ENCODE measurements around the gene USP15.
A peak's percentile ranks its signal among the peaks of the same experiment; 100 is the strongest.

The USP15 gene

DNA sequence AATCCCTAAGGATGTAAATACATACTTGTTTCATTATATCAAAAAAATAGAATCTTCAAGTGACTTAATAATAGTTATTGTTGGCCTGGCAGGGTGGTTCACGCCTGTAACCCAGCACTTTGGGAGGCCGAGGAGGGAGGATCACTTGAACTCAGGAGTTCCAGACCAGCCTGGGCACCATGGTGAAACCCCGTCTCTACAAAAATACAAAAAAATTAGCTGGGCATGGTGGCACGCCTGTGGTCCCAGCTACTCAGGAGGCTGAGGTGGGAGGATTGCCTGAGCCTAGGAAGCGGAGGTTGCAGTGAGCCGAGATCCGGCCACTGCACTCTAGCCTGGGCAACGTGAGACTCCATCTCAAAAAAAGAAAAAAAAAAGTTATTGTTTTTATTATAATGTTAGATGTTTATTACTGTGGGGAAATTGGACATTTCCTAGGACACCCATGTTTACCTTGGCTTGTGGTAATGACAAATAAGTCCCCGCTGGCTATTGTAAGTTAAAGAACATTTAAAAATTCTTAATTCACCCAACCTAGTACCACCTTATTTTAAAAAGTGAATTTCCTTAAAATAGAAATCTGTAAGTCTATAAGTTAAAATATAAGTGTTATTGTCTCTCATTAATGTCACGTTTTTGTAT lies 1.8 kb downstream of the USP15 start:
- TF ChIP-seq, protein P1, sequence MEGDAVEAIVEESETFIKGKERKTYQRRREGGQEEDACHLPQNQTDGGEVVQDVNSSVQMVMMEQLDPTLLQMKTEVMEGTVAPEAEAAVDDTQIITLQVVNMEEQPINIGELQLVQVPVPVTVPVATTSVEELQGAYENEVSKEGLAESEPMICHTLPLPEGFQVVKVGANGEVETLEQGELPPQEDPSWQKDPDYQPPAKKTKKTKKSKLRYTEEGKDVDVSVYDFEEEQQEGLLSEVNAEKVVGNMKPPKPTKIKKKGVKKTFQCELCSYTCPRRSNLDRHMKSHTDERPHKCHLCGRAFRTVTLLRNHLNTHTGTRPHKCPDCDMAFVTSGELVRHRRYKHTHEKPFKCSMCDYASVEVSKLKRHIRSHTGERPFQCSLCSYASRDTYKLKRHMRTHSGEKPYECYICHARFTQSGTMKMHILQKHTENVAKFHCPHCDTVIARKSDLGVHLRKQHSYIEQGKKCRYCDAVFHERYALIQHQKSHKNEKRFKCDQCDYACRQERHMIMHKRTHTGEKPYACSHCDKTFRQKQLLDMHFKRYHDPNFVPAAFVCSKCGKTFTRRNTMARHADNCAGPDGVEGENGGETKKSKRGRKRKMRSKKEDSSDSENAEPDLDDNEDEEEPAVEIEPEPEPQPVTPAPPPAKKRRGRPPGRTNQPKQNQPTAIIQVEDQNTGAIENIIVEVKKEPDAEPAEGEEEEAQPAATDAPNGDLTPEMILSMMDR (IDR thresholded peaks at IDR 0.05; ENCODE audit: borderline replicate concordance, control extremely low read depth, extremely low read depth, insufficient read depth, missing control alignments), result no peak
- DNase-seq (ENCODE audit: low spot score), result no peak
- in situ Hi-C loops (cut with MboI; ENCODE audit: low sequenced_read_pairs, unreplicated experiment), result loop anchor here (25.0 kb wide), 1 partner anchor 525 kb away; no protein-coding TSS in a partner anchor

DNA sequence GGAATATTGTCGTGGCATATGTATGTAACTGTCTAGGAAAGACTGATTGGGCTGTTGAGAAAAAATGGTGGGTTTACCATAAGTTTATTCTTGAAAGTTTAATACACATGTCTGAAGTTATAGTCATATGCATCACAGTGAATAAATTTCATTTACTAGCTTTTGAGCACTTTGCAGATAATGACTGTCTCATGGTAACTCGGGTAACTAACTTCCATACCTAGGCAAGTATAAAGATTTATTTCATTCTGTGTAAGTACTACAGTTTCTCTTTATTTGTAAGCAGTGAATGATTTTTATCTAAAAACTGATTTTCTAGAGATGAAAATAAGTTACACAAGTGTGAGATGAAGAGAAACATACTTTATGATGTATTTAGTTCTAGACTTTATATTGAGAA lies 3.0 kb downstream of the USP15 start:
- DNase-seq (ENCODE audit: low spot score), result no peak
- in situ Hi-C loops (cut with MboI; ENCODE audit: low sequenced_read_pairs, unreplicated experiment), result loop anchor here (25.0 kb wide), 1 partner anchor 524 kb away; no protein-coding TSS in a partner anchor
- TF ChIP-seq, protein P1 (IDR thresholded peaks at IDR 0.05; ENCODE audit: borderline replicate concordance, control extremely low read depth, extremely low read depth, insufficient read depth, missing control alignments), result no peak

DNA sequence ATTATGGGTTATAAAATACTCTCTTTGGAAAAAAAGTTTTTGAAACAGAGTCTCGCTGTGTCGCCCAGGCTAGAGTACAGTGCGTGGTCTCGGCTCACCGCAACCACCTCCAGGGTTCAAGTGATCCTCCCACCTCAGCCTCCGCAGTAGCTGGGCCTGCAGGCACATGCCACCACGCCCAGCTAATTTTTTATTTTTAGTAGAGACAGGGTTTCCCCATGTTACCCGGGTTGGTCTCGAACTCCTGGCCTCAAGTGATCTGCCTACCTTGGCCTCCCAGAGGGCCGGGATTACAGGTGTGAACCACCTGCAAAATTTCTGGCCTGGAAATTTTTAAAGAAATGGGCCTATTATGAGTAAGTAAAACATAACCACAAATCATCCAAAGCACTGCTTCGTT lies 3.8 kb downstream of the USP15 start:
- in situ Hi-C loops (cut with MboI; ENCODE audit: low sequenced_read_pairs, unreplicated experiment), result loop anchor here (25.0 kb wide), 1 partner anchor 523 kb away; no protein-coding TSS in a partner anchor
- no peak for DNase-seq (ENCODE audit: low spot score)
- TF ChIP-seq, protein P1 (IDR thresholded peaks at IDR 0.05; ENCODE audit: borderline replicate concordance, control extremely low read depth, extremely low read depth, insufficient read depth, missing control alignments), result no peak

DNA sequence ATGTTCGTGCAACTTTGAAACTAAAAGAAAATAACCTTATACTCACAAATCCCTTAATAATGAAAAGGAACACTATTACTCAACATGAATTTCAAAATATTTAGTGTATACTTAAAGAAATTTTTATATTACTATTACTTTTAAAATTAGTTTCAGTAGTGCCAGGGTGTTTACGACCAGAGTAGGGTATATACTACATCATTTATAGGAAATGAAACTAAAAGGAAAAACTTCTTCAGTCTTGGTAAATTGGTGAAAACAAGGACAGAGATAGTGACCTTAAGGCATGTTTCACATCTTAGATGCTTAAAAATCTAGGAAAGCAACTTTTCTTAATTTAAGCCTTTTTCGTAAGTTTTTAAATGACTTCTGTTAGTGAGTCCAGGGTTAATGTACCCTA lies 4.5 kb downstream of the USP15 start:
- peak; percentile 11 for DNase-seq (ENCODE audit: low spot score)
- in situ Hi-C loops (cut with MboI; ENCODE audit: low sequenced_read_pairs, unreplicated experiment), result loop anchor here (25.0 kb wide), 1 partner anchor 523 kb away; no protein-coding TSS in a partner anchor
- TF ChIP-seq, protein P1 (IDR thresholded peaks at IDR 0.05; ENCODE audit: borderline replicate concordance, control extremely low read depth, extremely low read depth, insufficient read depth, missing control alignments), result no peak

DNA sequence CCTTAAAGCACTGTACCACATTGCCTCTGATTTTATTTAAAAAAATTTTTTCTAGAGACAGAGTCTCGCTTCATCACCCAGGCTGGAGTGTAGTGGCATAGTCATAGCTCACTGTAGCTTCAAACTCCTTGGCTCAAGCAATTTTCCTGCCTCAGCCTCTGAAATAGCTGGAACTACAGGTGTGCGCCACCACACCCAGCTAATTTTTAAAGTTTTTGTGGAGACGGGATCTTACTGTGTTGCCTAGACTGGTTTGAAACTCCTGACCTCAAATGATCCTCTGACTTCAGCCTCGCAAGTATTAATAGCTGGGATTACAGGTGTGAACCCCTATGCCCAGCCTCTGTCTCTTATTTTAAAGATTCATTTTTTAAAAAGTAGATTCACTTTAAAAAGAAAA lies 5.3 kb downstream of the USP15 start:
- no peak for DNase-seq (ENCODE audit: low spot score)
- TF ChIP-seq, protein P1 (IDR thresholded peaks at IDR 0.05; ENCODE audit: borderline replicate concordance, control extremely low read depth, extremely low read depth, insufficient read depth, missing control alignments), result no peak
- in situ Hi-C loops (cut with MboI; ENCODE audit: low sequenced_read_pairs, unreplicated experiment), result loop anchor here (25.0 kb wide), 1 partner anchor 522 kb away; no protein-coding TSS in a partner anchor

DNA sequence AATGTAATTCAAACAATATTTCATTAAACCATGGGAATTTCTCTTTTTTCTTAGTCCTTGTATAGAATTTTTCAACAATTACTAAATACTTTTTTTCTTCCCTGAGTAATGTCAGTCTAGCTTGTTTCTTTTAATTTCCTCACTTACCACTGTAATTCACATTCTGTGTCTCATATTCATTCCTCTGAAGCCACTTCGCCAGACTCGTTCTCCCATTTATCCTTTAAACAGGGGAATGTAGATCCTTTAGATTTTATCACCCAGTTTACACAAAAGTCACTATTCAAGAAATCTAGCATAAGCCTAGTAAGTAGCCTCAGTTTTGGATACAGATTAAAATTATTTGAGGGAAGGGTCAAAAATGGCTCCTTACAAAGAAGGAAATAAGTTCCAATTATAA lies 6.8 kb downstream of the USP15 start:
- DNase-seq (ENCODE audit: low spot score), result no peak
- in situ Hi-C loops (cut with MboI; ENCODE audit: low sequenced_read_pairs, unreplicated experiment), result loop anchor here (25.0 kb wide), 1 partner anchor 520 kb away; no protein-coding TSS in a partner anchor
- TF ChIP-seq, protein P1 (IDR thresholded peaks at IDR 0.05; ENCODE audit: borderline replicate concordance, control extremely low read depth, extremely low read depth, insufficient read depth, missing control alignments), result no peak

Data from GM13976 (cell line).